ENCODE data around the gene BEND3. TPM values are rescaled to one million over a fixed set of nuclear protein-coding genes. Genes with fewer than 3 reads are reported as not detected.
A peak's percentile ranks its signal among the peaks of the same experiment; 100 is the strongest.

Gene BEND3
- total and polyA plus RNA-seq, 11 donors = 0.30 to 2.0 (median 1.3) TPM

GRCh38 chr6:107057679-107058078 lies 57.6 kb downstream of the BEND3 start:
- Histone ChIP-seq H3K9me3 (no peaks in the 10 kb centered on the region), H3K36me3 (no peaks in the 10 kb centered on the region), H3K27me3 (no peaks in the 10 kb centered on the region), H3K4me3 (no peak overlapping the region), H3K27ac (no peak overlapping the region), H3K4me1 (peaks cover 0 to 11% (median 0%) of the 10 kb centered on the region in 12 donors)
- TF ChIP-seq POLR2A (IDR thresholded peaks at IDR 0.05) = no peak
- TF ChIP-seq, protein P1, sequence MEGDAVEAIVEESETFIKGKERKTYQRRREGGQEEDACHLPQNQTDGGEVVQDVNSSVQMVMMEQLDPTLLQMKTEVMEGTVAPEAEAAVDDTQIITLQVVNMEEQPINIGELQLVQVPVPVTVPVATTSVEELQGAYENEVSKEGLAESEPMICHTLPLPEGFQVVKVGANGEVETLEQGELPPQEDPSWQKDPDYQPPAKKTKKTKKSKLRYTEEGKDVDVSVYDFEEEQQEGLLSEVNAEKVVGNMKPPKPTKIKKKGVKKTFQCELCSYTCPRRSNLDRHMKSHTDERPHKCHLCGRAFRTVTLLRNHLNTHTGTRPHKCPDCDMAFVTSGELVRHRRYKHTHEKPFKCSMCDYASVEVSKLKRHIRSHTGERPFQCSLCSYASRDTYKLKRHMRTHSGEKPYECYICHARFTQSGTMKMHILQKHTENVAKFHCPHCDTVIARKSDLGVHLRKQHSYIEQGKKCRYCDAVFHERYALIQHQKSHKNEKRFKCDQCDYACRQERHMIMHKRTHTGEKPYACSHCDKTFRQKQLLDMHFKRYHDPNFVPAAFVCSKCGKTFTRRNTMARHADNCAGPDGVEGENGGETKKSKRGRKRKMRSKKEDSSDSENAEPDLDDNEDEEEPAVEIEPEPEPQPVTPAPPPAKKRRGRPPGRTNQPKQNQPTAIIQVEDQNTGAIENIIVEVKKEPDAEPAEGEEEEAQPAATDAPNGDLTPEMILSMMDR (IDR thresholded peaks at IDR 0.05) = no peak
- ATAC-seq (no peak), DNase-seq (no peak)
- intact Hi-C loops (cut with DNase I) = no loop called here
- 70 to 94% (median 93%) methylated on average over 2 of the region's 2 CpGs for WGBS, 4 donors

DNA sequence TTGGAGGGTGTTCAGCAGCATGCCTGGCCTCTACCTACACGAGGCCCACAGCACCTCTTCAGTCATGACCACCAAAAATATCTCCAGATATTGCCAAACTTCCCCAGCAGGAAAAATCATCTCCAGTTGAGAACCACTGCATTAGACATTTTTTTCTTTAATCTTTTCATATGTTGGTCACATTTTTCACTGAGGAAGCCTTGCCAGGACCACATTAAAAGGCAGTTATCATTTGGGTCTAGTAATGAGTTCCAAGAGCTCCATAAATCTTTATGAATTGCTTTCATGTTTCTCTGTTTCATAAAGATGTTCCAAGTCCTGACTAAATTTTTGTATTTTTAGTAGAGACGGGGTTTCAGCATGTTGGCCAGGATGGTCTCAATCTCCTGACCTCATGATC lies 58.5 kb downstream of the BEND3 start:
- no peaks in the 10 kb centered on the region for H3K27me3 ChIP-seq
- intact Hi-C loops (cut with DNase I) = no loop called here
- no peak overlapping the region for H3K27ac ChIP-seq
- ATAC-seq (no peak), DNase-seq (no peak)
- TF ChIP-seq, protein P1 (IDR thresholded peaks at IDR 0.05) = no peak
- no peak for TF ChIP-seq POLR2A (IDR thresholded peaks at IDR 0.05)
- peaks cover 0 to 9% (median 0%) of the 10 kb centered on the region in 12 donors for H3K4me1 ChIP-seq
- 82 to 98% (median 88%) methylated on average over 2 of the region's 2 CpGs for WGBS, 4 donors
- no peak overlapping the region for H3K4me3 ChIP-seq
- peaks cover 0 to 7% (median 2%) of the 10 kb centered on the region in 9 donors for H3K36me3 ChIP-seq
- no peaks in the 10 kb centered on the region for H3K9me3 ChIP-seq

- no peak for TF ChIP-seq POLR2A (IDR thresholded peaks at IDR 0.05)
- TF ChIP-seq, protein P1 (IDR thresholded peaks at IDR 0.05) = no peak
- Histone ChIP-seq H3K36me3 (peaks cover 0 to 76% (median 38%) of the 10 kb centered on the region in 9 donors), H3K27ac (no peak overlapping the region), H3K27me3 (no peaks in the 10 kb centered on the region), H3K9me3 (no peaks in the 10 kb centered on the region), H3K4me3 (no peak overlapping the region), H3K4me1 (peaks cover 0 to 10% (median 0%) of the 10 kb centered on the region in 12 donors)
- intact Hi-C loops (cut with DNase I) = no loop called here
- WGBS, 4 donors = 82 to 90% (median 88%) methylated on average over 7 of the region's 7 CpGs
- ATAC-seq (peak in 2 of 4 donors; percentile 34 to 59), DNase-seq (no peak)
Observed at GRCh38 chr6:107047807-107048206, 67.5 kb downstream of the BEND3 start.

- H3K27ac ChIP-seq = peak overlapping the region in 5 of 12 donors; percentile 9 to 25 (median 23)
Observed at GRCh38 chr6:107045826-107046675, 69.3 kb downstream of the BEND3 start.

More at GRCh38 chr6:107045826-107046675, 69.3 kb downstream of the BEND3 start:
- 61 to 68% (median 65%) methylated on average over 11 of the region's 11 CpGs for WGBS, 4 donors
- TF ChIP-seq, protein P1 (IDR thresholded peaks at IDR 0.05) = no peak
- no peak for TF ChIP-seq POLR2A (IDR thresholded peaks at IDR 0.05)
- peak in 1 of 5 donors; percentile 25 for DNase-seq
- Histone ChIP-seq H3K4me1 (peaks cover 0 to 10% (median 0%) of the 10 kb centered on the region in 12 donors), H3K36me3 (peaks cover 0 to 78% (median 30%) of the 10 kb centered on the region in 9 donors), H3K9me3 (no peaks in the 10 kb centered on the region), H3K4me3 (no peak overlapping the region), H3K27me3 (no peaks in the 10 kb centered on the region)
- intact Hi-C loops (cut with DNase I) = no loop called here
- peak in 3 of 4 donors; percentile 14 to 57 (median 19) for ATAC-seq
